ENCODE results near the gene NKX2-2.

GRCh38 chr20:21500599-21500998, 13.3 kb downstream of the NKX2-2 start:
- TF ChIP-seq, protein P1, sequence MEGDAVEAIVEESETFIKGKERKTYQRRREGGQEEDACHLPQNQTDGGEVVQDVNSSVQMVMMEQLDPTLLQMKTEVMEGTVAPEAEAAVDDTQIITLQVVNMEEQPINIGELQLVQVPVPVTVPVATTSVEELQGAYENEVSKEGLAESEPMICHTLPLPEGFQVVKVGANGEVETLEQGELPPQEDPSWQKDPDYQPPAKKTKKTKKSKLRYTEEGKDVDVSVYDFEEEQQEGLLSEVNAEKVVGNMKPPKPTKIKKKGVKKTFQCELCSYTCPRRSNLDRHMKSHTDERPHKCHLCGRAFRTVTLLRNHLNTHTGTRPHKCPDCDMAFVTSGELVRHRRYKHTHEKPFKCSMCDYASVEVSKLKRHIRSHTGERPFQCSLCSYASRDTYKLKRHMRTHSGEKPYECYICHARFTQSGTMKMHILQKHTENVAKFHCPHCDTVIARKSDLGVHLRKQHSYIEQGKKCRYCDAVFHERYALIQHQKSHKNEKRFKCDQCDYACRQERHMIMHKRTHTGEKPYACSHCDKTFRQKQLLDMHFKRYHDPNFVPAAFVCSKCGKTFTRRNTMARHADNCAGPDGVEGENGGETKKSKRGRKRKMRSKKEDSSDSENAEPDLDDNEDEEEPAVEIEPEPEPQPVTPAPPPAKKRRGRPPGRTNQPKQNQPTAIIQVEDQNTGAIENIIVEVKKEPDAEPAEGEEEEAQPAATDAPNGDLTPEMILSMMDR (IDR thresholded peaks at IDR 0.05), result no peak
- TF ChIP-seq RCOR1 (IDR thresholded peaks at IDR 0.05; ENCODE audit: low read depth, low read length) (no peak), MYC (IDR thresholded peaks at IDR 0.05; ENCODE audit: borderline replicate concordance, low read length) (no peak), POLR2A (IDR thresholded peaks at IDR 0.05; ENCODE audit: low read length) (no peak), ZNF302 (CRISPR knock-in tag; IDR thresholded peaks at IDR 0.05) (no peak), ZSCAN20 (CRISPR knock-in tag; IDR thresholded peaks at IDR 0.05) (no peak), HDAC2 (IDR thresholded peaks at IDR 0.05) (no peak), ESRRA (IDR thresholded peaks at IDR 0.05; ENCODE audit: borderline replicate concordance, low read length) (no peak)
- TF ChIP-seq, protein P2, sequence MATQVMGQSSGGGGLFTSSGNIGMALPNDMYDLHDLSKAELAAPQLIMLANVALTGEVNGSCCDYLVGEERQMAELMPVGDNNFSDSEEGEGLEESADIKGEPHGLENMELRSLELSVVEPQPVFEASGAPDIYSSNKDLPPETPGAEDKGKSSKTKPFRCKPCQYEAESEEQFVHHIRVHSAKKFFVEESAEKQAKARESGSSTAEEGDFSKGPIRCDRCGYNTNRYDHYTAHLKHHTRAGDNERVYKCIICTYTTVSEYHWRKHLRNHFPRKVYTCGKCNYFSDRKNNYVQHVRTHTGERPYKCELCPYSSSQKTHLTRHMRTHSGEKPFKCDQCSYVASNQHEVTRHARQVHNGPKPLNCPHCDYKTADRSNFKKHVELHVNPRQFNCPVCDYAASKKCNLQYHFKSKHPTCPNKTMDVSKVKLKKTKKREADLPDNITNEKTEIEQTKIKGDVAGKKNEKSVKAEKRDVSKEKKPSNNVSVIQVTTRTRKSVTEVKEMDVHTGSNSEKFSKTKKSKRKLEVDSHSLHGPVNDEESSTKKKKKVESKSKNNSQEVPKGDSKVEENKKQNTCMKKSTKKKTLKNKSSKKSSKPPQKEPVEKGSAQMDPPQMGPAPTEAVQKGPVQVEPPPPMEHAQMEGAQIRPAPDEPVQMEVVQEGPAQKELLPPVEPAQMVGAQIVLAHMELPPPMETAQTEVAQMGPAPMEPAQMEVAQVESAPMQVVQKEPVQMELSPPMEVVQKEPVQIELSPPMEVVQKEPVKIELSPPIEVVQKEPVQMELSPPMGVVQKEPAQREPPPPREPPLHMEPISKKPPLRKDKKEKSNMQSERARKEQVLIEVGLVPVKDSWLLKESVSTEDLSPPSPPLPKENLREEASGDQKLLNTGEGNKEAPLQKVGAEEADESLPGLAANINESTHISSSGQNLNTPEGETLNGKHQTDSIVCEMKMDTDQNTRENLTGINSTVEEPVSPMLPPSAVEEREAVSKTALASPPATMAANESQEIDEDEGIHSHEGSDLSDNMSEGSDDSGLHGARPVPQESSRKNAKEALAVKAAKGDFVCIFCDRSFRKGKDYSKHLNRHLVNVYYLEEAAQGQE (IDR thresholded peaks at IDR 0.05), result no peak
